ENCODE results near the gene MCU. TPM values are rescaled to one million over a fixed set of nuclear protein-coding genes. Genes with fewer than 3 reads are reported as not detected.
"Not testable (repeated sequence)": the region's sequence is repeated elsewhere in the genome, so short reads cannot be mapped to it uniquely, and the experiment has no call there.

Gene MCU
- 35.7 and 42.7 TPM in 2 replicates for total RNA-seq

GRCh38 chr10:72691863-72692743 is at the start of gene MCU:
Gene MCU, plus strand, starts transcription at chr10:72692143. Its CDS starts 9 bp downstream, at chr10:72692152.
- no peaks in the 10 kb centered on the region for H3K9me3 ChIP-seq (ENCODE audit: low read depth, low read length)
- H3K4me1 ChIP-seq (ENCODE audit: insufficient read depth, low read length): peaks cover 45% of the 10 kb centered on the region
- TF ChIP-seq, protein P1, sequence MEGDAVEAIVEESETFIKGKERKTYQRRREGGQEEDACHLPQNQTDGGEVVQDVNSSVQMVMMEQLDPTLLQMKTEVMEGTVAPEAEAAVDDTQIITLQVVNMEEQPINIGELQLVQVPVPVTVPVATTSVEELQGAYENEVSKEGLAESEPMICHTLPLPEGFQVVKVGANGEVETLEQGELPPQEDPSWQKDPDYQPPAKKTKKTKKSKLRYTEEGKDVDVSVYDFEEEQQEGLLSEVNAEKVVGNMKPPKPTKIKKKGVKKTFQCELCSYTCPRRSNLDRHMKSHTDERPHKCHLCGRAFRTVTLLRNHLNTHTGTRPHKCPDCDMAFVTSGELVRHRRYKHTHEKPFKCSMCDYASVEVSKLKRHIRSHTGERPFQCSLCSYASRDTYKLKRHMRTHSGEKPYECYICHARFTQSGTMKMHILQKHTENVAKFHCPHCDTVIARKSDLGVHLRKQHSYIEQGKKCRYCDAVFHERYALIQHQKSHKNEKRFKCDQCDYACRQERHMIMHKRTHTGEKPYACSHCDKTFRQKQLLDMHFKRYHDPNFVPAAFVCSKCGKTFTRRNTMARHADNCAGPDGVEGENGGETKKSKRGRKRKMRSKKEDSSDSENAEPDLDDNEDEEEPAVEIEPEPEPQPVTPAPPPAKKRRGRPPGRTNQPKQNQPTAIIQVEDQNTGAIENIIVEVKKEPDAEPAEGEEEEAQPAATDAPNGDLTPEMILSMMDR (IDR thresholded peaks at IDR 0.05; ENCODE audit: extremely low read depth, low read depth, low read length): no peak

GRCh38 chr10:72642318-72642717 is 49.6 kb upstream of the MCU start:
- Histone ChIP-seq H3K36me3 (ENCODE audit: insufficient read depth, low read length) (no peaks in the 10 kb centered on the region), H3K79me2 (ENCODE audit: insufficient read depth, low read length) (no peaks in the 10 kb centered on the region), H2AFZ (ENCODE audit: low read length) (no peak overlapping the region), H3K4me2 (ENCODE audit: insufficient read depth, low read length) (no peak overlapping the region), H3K4me1 (ENCODE audit: insufficient read depth, low read length) (no peaks in the 10 kb centered on the region), H3K9me3 (ENCODE audit: low read depth, low read length) (no peaks in the 10 kb centered on the region), H3K27ac (ENCODE audit: low read depth, low read length) (no peak overlapping the region), H4K20me1 (ENCODE audit: insufficient read depth, low read length) (no peaks in the 10 kb centered on the region), H3K4me3 (ENCODE audit: insufficient read depth, low read length) (no peak overlapping the region), H3K27me3 (ENCODE audit: insufficient read depth, low read length) (no peaks in the 10 kb centered on the region)
- TF ChIP-seq, protein P1 (IDR thresholded peaks at IDR 0.05; ENCODE audit: extremely low read depth, low read depth, low read length): no peak
- DNase-seq (ENCODE audit: insufficient read length, low spot score, missing footprints): no peak

More at GRCh38 chr10:72691863-72692743, at the start of gene MCU:
- peak within 1 kb of the TSS; percentile 92 for H2AFZ ChIP-seq (ENCODE audit: low read length)
- H4K20me1 ChIP-seq (ENCODE audit: insufficient read depth, low read length): peaks cover 19% of the 10 kb centered on the region
- peak within 1 kb of the TSS; percentile 68 for H3K27ac ChIP-seq (ENCODE audit: low read depth, low read length)
- H3K36me3 ChIP-seq (ENCODE audit: insufficient read depth, low read length): no peaks in the 10 kb centered on the region
- no peaks in the 10 kb centered on the region for H3K27me3 ChIP-seq (ENCODE audit: insufficient read depth, low read length)
- H3K79me2 ChIP-seq (ENCODE audit: insufficient read depth, low read length): peaks cover 45% of the 10 kb centered on the region
- H3K4me3 ChIP-seq (ENCODE audit: insufficient read depth, low read length): peak within 1 kb of the TSS; percentile 87
- H3K4me2 ChIP-seq (ENCODE audit: insufficient read depth, low read length): peak within 1 kb of the TSS; percentile 96
- DNase-seq (ENCODE audit: insufficient read length, low spot score, missing footprints): peak; percentile 96

DNA sequence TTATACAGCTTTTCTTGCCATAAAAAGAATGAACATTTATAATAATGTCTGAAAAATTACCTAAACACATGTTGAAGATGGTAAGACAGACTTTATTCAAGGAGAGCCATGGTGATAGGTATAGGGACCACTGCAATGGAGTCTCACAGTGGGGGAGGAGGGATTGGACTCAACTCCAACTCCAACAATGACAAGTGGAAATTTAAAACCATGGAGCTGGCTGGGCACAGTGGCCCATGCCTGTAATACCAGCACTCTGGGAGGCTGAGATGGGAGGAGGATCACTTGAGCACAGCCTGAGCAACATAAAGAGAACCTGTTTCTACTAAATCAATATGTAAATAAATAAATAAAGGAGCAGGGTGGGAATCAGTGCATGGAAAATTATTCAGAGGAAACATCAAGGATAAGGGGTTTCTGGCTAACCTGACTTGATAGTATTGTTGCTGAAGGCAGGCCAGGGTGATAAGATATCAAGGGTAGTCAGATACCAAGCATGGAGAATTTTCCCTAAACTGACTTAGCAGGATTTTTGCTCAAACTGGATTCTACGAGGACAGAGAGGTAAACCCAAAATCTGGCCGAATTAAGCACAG is 46.6 kb upstream of the MCU start:
- Histone ChIP-seq H3K4me3 (ENCODE audit: insufficient read depth, low read length) (no peak overlapping the region), H3K36me3 (ENCODE audit: insufficient read depth, low read length) (no peaks in the 10 kb centered on the region), H3K9me3 (ENCODE audit: low read depth, low read length) (no peaks in the 10 kb centered on the region), H2AFZ (ENCODE audit: low read length) (no peak overlapping the region), H3K27ac (ENCODE audit: low read depth, low read length) (no peak overlapping the region), H3K79me2 (ENCODE audit: insufficient read depth, low read length) (no peaks in the 10 kb centered on the region), H3K4me2 (ENCODE audit: insufficient read depth, low read length) (no peak overlapping the region), H3K27me3 (ENCODE audit: insufficient read depth, low read length) (no peaks in the 10 kb centered on the region), H3K4me1 (ENCODE audit: insufficient read depth, low read length) (no peaks in the 10 kb centered on the region), H4K20me1 (ENCODE audit: insufficient read depth, low read length) (no peaks in the 10 kb centered on the region)
- TF ChIP-seq, protein P1 (IDR thresholded peaks at IDR 0.05; ENCODE audit: extremely low read depth, low read depth, low read length): no peak
- no peak for DNase-seq (ENCODE audit: insufficient read length, low spot score, missing footprints)

DNA sequence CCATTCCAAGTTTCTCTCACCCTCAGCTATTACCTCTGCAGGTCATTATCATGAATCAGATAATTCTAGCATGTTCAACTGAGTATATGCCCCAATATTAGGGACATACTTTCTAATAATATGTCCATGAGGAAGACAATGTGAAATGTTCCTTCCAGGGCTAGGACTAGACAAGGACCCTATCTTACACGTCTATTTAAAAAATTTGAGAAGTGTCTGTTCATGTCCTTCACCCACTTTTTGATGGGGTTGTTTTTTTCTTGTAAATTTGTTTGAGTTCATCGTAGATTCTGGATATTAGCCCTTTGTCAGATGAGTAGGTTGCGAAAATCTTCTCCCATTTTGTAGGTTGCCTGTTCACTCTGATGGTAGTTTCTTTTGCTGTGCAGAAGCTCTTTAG is 45.0 kb upstream of the MCU start:
- not testable (repeated sequence) for H3K79me2 ChIP-seq (ENCODE audit: insufficient read depth, low read length); H3K4me2 ChIP-seq (ENCODE audit: insufficient read depth, low read length); H3K9me3 ChIP-seq (ENCODE audit: low read depth, low read length); H4K20me1 ChIP-seq (ENCODE audit: insufficient read depth, low read length); DNase-seq (ENCODE audit: insufficient read length, low spot score, missing footprints); H3K27ac ChIP-seq (ENCODE audit: low read depth, low read length); H3K4me1 ChIP-seq (ENCODE audit: insufficient read depth, low read length); H3K27me3 ChIP-seq (ENCODE audit: insufficient read depth, low read length); H3K36me3 ChIP-seq (ENCODE audit: insufficient read depth, low read length); H3K4me3 ChIP-seq (ENCODE audit: insufficient read depth, low read length); H2AFZ ChIP-seq (ENCODE audit: low read length)

All from osteoblast (primary cell).